ENCODE measurements around the gene PERCC1.
"Not testable (repeated sequence)": the region's sequence is repeated elsewhere in the genome, so short reads cannot be mapped to it uniquely, and the experiment has no call there.

PERCC1 gene

DNA sequence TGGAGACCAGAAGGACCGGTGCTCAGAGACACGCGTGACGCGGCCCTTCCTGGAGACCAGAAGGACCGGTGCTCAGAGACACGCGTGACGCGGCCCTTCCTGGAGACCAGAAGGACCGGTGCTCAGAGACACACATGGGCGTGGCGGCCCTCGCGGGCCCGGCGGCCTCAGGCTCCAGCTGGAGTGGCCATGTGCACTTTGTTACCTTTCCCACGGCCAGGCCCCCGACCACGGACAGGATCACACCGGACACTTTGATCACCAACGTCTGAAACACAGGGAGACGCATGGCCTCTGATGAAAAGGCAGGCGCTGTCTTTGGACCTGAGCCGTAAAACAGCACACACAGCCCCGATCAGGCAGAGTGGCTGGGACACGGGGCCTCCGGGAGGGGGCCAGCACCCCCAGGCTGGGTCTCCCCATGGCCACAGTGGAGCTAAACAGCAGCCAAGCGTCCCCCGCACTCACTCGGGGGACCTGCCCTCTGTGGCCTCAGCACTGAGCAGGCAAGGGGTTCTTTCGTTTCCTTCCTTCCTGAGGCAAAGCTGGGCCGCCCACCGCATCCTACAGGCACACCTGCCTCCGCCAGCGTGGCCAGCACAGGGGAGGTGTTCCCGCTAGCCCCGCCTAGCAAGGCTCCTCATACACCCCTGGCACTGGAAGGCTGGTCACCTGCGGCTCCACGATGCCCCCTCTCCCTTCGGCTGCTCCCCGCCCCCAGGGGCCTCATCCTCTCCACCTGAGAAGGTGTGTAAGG, 26.8 kb downstream of the PERCC1 start:
- Mint-ChIP-seq H3K4me3 (no peak overlapping the region), H3K9me3 (no peaks in the 10 kb centered on the region), H3K36me3 (peaks cover 42 to 45% of the 10 kb centered on the region in 2 donors), H3K27ac (peak overlapping the region; percentile 99), H3K27me3 (no peaks in the 10 kb centered on the region), H3K4me1 (peaks cover 19 to 26% of the 10 kb centered on the region in 2 donors)
- no peak for DNase-seq
- ATAC-seq (replicated peaks), result peak in 1 of 2 donors; percentile 35

DNA sequence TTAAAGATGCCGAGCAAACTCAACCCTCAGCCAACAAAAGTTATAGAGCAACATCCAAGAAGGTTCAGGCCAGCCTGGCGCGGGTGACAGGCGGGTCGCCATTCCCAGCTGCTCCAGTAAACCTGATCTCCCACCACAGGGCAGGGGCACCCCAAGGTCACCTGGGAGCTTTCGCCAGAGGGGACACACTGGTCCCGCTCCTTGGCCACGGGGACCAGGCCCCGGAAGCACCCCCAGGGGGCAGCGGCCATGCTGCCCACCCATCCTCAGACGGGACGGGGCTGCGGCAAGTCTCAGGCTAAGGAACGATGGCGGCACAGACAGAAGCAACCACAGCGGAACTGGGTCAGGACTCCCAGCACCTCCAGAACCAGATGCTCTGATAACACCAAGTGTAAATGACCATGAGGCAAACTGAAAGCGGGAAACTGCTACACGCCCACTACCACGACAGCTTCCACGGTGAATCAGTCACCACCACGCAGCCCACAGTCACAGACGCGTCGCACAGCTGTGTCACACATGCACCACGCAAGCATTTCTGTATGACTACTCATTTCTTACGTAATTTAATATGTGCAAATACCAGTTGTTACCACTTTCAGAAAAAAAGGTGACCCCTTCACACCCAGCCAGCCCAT, 27.6 kb downstream of the PERCC1 start:
- H3K4me1 Mint-ChIP-seq, result peaks cover 19 to 26% of the 10 kb centered on the region in 2 donors
- H3K4me3 Mint-ChIP-seq, result peak overlapping the region; percentile 72 to 75
- no peaks in the 10 kb centered on the region for H3K9me3 Mint-ChIP-seq
- peaks cover 41 to 51% of the 10 kb centered on the region in 2 donors for H3K36me3 Mint-ChIP-seq
- DNase-seq (peak; percentile 48), ATAC-seq (replicated peaks) (peak; percentile 76 to 81)
- no peaks in the 10 kb centered on the region for H3K27me3 Mint-ChIP-seq
- H3K27ac Mint-ChIP-seq, result peak overlapping the region; percentile 99

DNA sequence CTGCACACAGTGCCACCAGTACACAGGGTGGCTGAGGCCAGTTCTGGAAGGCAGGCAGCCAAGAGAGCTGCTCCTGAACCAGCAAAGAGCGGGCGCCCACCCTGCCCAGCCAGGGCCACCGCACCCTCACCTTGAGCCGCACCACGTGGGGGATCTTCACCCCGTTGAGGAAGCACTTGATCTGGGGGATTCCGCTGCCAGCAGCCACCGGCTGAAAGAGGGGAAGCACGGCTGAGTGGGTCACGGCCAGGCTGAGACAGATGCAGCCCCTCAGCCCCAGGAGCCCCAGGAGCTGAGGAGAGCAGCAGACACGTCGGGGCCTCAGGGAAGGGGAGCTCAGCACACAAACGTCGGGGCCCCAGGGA, 28.1 kb downstream of the PERCC1 start:
- Mint-ChIP-seq H3K36me3 (peaks cover 38 to 50% of the 10 kb centered on the region in 2 donors), H3K27ac (peak overlapping the region; percentile 99), H3K9me3 (no peaks in the 10 kb centered on the region), H3K4me3 (peak overlapping the region; percentile 72 to 75), H3K4me1 (peaks cover 19 to 26% of the 10 kb centered on the region in 2 donors), H3K27me3 (no peaks in the 10 kb centered on the region)
- ATAC-seq (replicated peaks) (peak; percentile 95 to 96), DNase-seq (peak; percentile 76)

DNA sequence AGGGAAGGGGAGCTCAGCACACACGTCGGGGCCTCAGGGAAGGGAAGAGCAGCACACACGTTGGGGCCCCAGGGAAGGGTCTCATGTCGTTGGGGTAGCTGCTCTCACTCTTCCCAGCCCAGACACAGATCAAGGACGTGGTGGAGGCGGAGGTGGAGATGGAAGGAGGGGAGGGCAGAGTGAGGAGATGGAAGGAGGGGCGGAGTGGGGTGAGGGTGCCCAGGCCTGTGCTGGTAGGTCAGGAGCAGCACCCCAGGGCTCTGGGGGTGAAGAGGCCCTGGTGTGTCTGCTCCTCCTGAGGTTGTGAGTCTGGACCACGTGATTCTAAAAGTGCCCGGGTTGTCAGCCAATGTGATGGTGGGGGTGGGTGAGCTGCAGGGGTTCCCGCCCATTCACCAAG, 29.1 kb downstream of the PERCC1 start:
- H3K4me1 Mint-ChIP-seq, result peaks cover 23 to 26% of the 10 kb centered on the region in 2 donors
- DNase-seq (no peak), ATAC-seq (replicated peaks) (no peak)
- no peaks in the 10 kb centered on the region for H3K9me3 Mint-ChIP-seq
- H3K4me3 Mint-ChIP-seq, result no peak overlapping the region
- H3K27me3 Mint-ChIP-seq, result no peaks in the 10 kb centered on the region
- peak overlapping the region; percentile 93 for H3K27ac Mint-ChIP-seq
- H3K36me3 Mint-ChIP-seq, result peaks cover 37 to 47% of the 10 kb centered on the region in 2 donors

DNA sequence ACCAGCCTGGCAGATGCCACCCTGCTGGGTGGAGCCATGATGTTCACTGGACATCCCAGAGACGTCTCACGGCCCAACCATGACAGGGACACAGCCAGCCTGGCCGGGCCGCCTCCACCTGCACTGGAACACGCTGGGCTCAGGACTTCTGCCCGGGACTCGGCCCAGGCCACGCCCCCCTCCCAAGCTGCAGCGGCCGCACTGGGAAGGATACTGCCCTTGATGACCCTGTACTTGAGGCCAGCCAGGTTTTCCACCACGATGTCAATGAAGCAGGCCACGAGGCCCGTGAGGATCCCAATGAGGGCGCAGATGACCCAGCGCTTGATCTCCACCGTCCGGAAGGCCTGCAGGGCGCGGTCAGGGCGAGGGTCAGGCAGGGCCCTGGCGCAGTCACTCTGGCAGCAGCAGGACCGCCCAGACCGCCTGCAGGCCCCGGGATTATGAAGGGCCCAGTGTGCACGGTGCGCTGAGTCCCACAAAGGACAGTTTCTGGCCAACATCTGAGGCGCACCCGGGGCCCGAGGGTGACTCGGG, 29.8 kb downstream of the PERCC1 start:
- no peak for ATAC-seq (replicated peaks)
- Mint-ChIP-seq H3K36me3 (peaks cover 34 to 45% of the 10 kb centered on the region in 2 donors), H3K9me3 (no peaks in the 10 kb centered on the region), H3K4me1 (peaks cover 24 to 26% of the 10 kb centered on the region in 2 donors), H3K27ac (peak overlapping the region; percentile 93), H3K27me3 (no peaks in the 10 kb centered on the region), H3K4me3 (no peak overlapping the region)
- DNase-seq, result no peak

DNA sequence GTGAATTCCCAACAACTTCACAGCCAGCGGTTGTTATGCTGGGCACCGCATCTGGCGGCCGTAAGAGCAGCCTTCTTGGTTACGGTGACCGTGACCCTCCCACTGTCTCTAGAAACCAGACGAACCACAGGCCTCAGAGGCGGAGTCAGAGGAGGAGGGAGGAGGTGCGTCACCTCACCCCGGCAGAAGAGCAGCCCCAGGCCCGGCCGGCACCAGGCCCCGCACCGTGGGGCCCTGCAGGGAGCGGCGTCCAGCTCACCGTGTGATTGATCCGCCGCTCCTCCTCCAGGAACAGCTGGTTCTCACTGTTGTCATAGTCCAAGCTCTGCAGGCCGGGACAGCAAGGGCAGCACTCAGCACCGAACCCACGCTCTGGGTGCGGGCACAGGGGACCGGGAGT, 30.3 kb downstream of the PERCC1 start:
- Mint-ChIP-seq H3K36me3 (peaks cover 33 to 45% of the 10 kb centered on the region in 2 donors), H3K4me1 (peaks cover 24 to 26% of the 10 kb centered on the region in 2 donors), H3K27me3 (no peaks in the 10 kb centered on the region), H3K27ac (no peak overlapping the region), H3K9me3 (no peaks in the 10 kb centered on the region), H3K4me3 (no peak overlapping the region)
- DNase-seq, result no peak
- no peak for ATAC-seq (replicated peaks)

DNA sequence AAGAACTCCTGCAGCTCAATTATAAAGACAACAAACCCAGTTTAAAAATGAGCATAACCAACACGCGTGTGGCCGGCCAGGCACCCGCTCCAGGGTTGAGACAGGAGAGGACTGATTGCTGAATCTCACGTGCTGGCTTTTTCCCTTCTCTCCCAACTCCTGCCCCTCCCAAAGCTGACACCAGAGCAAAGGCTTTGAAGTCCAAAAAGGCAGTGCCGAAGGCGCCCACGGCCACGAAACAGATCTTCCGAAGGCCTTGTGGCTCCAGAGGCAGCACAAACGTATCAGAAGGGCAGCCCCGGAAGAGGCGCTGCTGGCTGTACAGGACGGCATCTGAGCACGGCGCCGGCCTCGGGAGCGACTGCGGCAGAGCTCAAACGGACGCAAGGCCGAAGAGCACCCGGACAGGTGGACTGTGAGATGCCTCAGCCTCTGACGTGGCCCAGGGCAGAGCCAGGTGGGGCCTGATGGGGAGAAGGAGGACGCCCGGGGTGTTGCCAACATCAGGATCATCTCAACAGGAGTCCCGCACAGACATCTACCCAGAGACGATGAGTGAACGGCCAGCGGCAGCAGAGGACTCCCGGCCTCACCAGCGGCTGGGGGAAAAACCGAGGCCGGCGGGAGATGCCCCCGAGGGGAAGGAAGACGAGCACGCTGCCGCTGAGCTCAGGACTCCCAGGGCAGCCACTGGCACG, 33.5 kb downstream of the PERCC1 start:
- H3K9me3 Mint-ChIP-seq, result no peaks in the 10 kb centered on the region
- no peak for DNase-seq
- no peak overlapping the region for H3K27ac Mint-ChIP-seq
- H3K27me3 Mint-ChIP-seq, result no peaks in the 10 kb centered on the region
- H3K4me1 Mint-ChIP-seq, result peaks cover 16 to 22% of the 10 kb centered on the region in 2 donors
- H3K4me3 Mint-ChIP-seq, result no peak overlapping the region
- ATAC-seq (replicated peaks), result no peak
- H3K36me3 Mint-ChIP-seq, result peaks cover 21 to 44% of the 10 kb centered on the region in 2 donors

DNA sequence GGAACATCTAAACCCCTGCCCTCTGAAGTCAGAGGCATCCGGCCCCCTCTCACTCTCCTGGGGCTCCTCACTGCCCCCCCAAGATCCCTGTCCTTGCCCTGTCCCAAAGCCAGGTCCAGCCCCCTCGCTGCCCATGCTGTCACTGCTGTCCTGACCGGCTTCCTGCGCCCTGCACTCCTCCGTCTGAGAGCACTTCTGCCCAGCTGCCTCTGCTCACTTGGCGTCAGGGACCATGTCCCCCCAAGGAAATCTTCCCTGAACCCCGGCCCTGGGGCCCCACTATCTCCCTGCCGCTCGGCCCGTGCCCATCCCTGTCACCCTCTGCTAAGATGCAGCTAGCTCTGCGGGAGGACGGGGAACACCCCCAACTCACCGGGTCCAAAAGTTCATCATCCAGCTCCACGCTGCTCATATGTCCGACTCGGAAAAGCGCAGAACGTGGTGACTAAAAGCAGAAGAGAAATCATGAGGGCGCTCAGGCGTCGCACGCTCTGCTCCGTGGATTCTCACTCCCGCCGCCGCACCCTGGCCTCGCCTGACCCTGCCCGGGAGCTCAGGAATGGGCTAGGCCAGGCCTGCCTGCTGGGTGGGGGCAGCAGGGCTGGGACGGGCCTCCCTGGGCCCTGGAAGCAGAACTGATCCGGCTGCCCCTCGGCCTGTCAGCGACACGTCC, 34.2 kb downstream of the PERCC1 start:
- ATAC-seq (replicated peaks) (no peak), DNase-seq (no peak)
- Mint-ChIP-seq H3K9me3 (no peaks in the 10 kb centered on the region), H3K4me3 (no peak overlapping the region), H3K27me3 (no peaks in the 10 kb centered on the region), H3K4me1 (peaks cover 17 to 23% of the 10 kb centered on the region in 2 donors), H3K27ac (peak overlapping the region; percentile 60), H3K36me3 (peaks cover 18 to 39% of the 10 kb centered on the region in 2 donors)

DNA sequence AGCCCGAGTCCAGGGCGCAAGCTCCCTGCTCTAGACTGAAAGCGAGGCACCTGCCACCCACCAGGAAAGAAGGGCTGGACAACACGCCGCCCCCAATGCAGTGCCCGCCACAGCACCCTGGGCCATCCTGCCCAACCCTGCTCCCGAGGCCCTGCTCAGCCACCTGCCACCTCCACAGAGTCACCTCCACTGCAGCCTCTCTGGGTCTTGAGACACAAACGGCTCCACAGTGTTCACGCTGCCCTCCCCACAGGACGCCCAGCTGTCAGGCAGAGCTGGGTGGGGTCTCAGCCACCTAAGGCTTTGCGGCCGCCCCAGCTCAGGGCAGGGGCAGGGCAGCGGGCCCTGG, 34.7 kb downstream of the PERCC1 start:
- peak overlapping the region; percentile 54 for H3K27ac Mint-ChIP-seq
- H3K36me3 Mint-ChIP-seq, result peaks cover 18 to 34% of the 10 kb centered on the region in 2 donors
- H3K27me3 Mint-ChIP-seq, result no peaks in the 10 kb centered on the region
- H3K9me3 Mint-ChIP-seq, result no peaks in the 10 kb centered on the region
- DNase-seq (no peak), ATAC-seq (replicated peaks) (no peak)
- H3K4me1 Mint-ChIP-seq, result peaks cover 17 to 26% of the 10 kb centered on the region in 2 donors
- no peak overlapping the region for H3K4me3 Mint-ChIP-seq

DNA sequence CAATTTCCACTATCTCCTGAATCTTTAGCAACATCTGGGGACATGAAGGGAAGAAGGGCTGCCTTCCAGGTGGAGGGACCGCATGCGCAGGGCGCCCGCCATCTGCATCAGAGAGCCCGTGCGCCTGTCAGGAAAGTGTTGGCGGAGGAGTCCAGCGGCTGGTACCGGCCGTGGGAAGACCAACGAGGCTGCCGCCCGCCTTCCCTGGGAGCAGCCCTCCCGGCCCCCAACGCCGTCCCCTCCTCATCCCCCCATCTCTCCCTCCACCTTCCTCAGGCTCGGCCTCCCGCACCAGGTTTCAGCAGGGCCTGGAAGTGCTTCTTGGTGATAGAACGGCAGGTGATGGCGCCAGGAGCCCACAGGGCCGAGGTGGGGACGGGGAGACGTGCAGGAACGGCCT, 35.2 kb downstream of the PERCC1 start:
- H3K9me3 Mint-ChIP-seq, result no peaks in the 10 kb centered on the region
- no peak for ATAC-seq (replicated peaks)
- no peak overlapping the region for H3K4me3 Mint-ChIP-seq
- peaks cover 22 to 31% of the 10 kb centered on the region in 2 donors for H3K4me1 Mint-ChIP-seq
- no peaks in the 10 kb centered on the region for H3K27me3 Mint-ChIP-seq
- peak overlapping the region; percentile 57 for H3K27ac Mint-ChIP-seq
- H3K36me3 Mint-ChIP-seq, result peaks cover 15 to 33% of the 10 kb centered on the region in 2 donors
- no peak for DNase-seq

DNA sequence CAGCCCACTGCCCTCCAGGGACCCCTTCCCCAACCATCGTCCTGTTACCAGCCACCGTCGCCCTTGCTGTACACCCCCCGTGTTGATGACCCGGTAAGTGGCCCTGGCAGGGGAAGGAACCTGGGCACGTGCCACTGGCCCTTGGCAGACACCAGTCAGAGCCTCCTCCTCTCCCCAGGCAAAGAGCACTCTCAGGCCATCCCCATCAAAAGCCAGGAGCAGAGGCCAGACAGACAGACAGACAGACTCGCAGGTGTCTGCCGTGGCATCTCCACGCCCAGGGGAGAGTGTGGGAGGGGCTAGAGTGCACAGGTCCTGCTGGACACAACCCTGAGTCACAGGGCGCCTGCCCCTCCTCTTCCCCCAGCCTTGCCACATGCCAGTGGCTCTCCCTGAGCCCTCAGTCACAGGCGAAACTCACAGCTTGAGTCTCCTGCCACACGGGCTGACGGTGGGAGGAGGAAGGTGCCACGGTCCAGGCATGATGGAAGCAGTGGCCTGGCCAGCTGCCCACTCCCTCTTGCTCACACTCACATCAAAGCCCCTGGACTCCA, 36.2 kb downstream of the PERCC1 start:
- peaks cover 31 to 41% of the 10 kb centered on the region in 2 donors for H3K4me1 Mint-ChIP-seq
- no peak for DNase-seq
- H3K9me3 Mint-ChIP-seq, result no peaks in the 10 kb centered on the region
- ATAC-seq (replicated peaks), result no peak
- peak overlapping the region; percentile 75 for H3K27ac Mint-ChIP-seq
- H3K36me3 Mint-ChIP-seq, result peaks cover 11 to 29% of the 10 kb centered on the region in 2 donors
- no peaks in the 10 kb centered on the region for H3K27me3 Mint-ChIP-seq
- no peak overlapping the region for H3K4me3 Mint-ChIP-seq

DNA sequence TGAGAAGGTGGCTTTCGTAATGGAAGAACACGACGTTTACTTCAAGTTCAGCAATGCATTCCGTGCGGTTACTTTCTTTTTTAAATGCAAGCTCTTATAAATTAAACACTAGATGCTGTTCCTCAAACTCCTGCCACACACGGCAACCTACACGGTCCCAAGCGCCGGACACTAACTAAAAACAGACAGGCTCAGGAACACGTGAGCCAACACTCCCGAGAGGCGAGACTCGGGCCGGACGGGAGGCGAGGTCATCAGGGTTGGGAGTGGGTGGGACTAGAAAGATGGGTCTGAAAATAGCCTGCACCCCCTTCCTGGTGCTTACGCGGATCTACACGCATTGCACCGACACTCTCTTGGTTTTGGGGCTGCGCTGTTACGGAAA, 37.5 kb downstream of the PERCC1 start:
- Mint-ChIP-seq H3K27ac (no peak overlapping the region), H3K27me3 (no peaks in the 10 kb centered on the region), H3K36me3 (peaks cover 4 to 23% of the 10 kb centered on the region in 2 donors), H3K4me1 (peaks cover 39 to 55% of the 10 kb centered on the region in 2 donors), H3K4me3 (no peak overlapping the region), H3K9me3 (no peaks in the 10 kb centered on the region)
- ATAC-seq (replicated peaks), result no peak
- no peak for DNase-seq

DNA sequence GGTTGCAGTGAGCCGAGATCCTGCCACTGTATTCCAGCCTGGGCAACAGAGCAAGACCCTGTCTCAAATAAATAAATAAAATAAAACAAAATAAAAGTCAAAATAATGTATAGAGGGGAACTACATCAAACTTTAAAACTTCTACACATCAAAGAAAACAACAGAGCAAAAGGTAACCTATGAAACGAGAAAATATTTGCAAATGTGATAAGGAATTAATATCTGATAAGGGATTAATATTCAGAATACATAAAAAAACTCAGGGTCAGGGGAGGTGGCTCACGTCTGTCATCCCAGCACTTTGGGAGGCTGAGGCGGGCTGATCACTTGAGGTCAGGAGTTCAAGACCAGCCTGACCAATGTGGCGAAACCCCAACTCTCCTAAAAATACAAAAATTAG, 38.3 kb downstream of the PERCC1 start:
- H3K4me3 Mint-ChIP-seq; H3K9me3 Mint-ChIP-seq; ATAC-seq (replicated peaks); DNase-seq; H3K27me3 Mint-ChIP-seq: not testable (repeated sequence)
- H3K27ac Mint-ChIP-seq, result peak overlapping the region; percentile 95
- peaks cover 37 to 62% of the 10 kb centered on the region in 2 donors for H3K4me1 Mint-ChIP-seq
- peaks cover 4 to 22% of the 10 kb centered on the region in 2 donors for H3K36me3 Mint-ChIP-seq
